Stimulated activated CD4-positive, alpha-beta T cell treated with anti-CD3 and anti-CD28 coated beads, Interleukin-1b, Interleukin-23, amount 100 ng/mL, for 48 hours (primary cell): ENCODE measurements around the gene LRRC27.
A peak's percentile ranks its signal among the peaks of the same experiment; 100 is the strongest.

Source experiments
- DNase-seq: peaks from one replicate; pipeline ENCODE4 v3.0.0-alpha.2; 2020

The LRRC27 gene

DNA sequence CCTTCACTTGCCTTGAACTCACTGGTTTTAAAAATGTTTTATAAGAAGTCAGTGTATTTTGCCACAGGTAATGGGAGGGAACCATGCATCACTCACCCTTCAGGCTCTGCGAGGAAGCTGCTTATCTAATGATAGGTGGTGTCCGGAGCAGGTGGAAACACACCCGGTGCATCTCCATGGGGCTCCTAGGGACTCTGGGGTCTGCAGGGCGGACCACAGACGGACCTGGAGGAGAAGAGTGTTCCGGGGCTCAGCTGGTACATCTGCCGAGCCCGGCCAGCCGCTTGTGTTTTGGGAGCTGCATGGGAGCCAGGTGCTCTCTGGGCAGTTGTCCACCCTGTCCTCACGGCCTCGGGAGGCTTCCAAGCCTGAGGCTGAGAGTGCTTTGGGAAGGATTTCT is 7.3 kb downstream of the LRRC27 start:
- no peak for DNase-seq

DNA sequence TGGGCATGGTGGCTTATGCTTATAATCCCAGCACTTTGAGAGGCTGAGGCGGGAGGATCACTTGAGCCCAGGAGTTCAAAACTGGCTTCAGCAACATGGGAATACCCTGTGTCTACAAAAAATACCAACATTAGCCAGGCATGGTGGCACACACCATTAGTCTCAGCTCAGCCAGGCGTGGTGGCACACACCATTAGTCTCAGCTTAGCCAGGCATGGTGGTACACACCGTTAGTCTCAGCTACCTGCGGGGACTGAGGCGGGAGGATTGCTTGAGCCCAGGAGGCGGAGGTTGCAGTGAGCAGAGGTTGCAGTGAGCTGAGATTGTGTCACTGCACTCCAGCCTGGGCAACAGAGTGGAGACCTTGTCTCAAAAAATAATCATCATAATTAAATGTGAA is 9.0 kb downstream of the LRRC27 start:
- no peak for DNase-seq

DNA sequence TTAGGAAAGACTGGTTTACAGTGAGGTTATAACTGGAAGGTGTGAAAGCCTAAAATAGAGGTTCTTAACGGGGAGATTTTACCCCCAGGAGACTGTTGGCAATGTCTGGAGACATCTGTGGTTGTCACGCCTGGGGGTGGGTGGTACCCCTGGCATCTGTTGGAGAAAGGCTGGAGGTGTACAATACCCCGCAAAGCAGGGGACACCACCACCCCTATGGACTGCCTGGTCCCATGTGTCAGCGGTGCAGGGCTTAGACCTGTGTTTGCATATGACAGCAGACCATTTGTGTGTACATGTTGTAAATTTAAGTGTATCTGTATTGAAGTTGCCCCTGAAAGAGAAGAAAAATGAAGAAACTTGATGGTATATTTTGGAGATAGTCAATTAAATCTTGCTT is 9.8 kb downstream of the LRRC27 start:
- no peak for DNase-seq

DNA sequence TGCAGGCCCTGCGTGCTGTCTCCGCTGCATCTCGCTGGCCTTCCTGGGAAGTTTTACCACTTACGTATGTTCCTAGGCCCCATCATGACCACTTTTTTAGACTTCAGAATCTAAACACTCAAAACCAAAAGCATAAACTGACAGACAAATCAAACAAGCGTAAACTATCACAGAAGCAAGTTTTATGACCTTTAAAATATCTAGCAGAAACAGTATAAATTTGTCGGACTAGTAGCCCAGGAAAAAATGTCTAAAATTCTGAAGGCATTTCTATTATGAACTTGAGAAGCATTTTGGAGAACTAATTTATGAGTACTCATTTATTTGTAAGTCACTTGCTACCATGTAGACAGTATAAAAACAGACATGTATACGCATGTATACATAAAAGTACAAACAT is 10.6 kb downstream of the LRRC27 start:
- no peak for DNase-seq

DNA sequence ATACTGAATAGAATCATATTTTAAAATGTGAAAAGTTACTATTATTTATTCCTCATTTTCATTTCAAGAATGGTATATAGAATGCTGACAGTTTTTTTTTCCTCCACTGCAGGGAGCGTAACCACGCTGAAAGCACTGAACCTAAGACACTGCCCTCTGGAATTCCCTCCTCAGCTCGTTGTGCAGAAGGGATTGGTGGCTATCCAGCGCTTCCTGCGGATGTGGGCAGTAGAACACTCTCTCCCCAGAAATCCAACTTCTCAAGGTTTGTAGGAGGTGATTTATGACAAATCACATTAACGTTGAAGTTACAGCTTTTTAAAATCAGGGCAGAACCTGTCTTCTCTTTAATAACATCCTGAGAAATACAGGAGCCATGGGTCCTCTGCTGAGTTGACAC is 12.4 kb downstream of the LRRC27 start:
- no peak for DNase-seq

DNA sequence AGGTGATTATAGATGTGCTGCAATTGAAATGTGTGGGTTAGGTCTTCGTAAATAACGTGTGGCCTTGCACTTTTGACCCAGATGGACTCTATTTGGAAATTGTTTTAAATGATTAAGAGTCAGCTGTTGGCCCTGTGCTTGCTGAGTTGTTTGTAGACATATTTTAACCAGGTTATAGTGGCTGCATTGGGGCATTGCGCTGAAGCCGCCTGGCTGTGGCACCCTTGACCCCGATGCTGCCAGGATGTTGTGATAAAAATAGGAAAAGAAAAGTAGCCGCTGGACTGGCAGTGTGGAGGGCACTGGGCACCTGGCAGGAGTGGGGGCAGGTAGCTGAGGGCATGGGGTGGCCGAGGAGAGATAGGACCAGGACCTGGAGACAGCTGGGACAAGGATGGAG is 13.4 kb downstream of the LRRC27 start:
- DNase-seq: no peak

DNA sequence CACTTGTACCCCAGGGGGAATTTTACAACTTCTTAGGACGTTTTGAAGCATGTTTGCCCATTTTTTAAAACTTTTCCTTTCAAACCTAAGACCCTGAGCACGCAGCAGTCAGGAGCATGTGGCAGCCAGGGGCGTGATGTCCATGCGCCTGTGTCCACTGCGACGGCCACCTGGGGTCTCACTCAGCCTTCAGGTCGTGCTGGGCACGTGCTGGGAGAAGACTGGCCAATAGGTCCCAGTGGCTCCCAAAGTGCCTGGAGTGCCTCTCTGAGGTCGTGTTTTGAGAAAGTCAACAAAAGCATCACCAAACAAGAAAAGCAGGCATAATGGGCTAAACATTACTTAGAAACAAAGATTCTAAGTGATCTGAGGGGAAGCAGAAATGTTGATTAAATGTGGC is 14.8 kb downstream of the LRRC27 start:
- no peak for DNase-seq

DNA sequence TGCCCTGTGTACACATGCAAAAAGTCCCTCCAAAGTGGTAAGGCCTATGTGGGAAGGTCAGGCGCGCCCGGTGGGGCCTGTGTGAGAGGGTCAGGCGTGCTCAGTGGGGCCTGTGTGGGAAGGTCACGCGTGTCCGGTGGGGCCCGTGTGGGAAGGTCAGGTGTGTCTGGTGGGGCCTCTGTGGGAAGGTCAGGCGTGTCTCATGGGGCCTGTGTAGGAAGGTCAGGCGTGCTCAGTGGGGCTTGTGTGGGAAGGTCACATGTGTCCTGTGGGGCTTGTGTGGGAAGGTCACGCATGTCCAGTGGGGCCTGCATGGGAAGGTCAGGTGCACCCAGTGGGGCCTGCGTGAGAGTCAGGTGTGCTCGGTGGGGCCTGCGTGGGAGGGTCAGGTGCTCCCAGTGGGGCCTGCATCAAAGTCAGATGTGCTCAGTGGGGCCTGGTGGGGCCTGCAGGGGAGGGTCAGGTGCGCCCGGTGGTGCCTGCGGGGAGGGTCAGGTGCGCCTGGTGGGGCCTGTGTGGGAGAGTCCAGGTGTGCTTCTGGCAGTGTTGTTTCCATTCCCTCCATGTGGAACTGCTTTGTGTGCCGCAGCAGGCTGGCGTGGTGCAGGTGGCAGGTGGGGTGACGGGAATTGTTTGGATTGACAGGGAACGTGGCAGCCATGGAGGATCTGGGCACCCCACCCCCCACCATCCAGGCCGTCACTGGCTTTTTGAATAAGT is 15.4 kb downstream of the LRRC27 start:
- DNase-seq: no peak

DNA sequence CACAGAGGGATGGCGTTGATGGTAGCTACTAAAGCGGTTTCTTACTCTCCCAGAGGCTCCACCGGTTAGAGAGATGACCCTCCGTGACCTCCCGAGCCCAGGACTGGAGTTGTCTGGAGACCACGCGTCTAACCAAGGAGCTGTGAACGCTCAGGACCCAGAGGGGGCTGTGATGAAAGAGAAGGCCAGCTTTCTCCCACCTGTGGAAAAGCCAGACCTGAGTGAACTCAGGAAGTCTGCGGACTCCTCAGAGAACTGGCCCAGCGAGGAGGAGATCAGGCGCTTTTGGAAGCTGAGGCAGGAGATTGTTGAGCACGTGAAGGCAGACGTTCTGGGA is 15.9 kb downstream of the LRRC27 start:
- DNase-seq: no peak

DNA sequence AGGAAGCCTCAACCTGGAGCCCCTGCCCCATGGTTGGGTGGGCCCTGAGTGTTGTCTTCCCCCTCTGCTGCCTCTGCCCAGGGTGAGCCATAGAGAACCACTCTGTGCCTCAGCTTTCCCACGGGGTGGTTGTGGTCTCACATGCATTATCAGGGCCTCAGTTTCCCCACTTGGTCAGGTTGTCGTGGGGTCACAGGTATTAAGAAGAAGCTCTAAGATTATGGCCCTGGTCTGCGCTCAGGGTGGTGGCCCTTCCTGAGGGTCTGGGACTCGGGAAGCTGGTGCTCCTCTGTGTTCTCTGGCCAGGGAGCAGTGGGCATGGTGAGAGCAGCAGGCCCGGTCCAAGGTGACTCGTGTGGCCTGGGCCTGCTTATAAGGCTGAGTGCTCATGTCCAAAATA is 17.8 kb downstream of the LRRC27 start:
- no peak for DNase-seq

DNA sequence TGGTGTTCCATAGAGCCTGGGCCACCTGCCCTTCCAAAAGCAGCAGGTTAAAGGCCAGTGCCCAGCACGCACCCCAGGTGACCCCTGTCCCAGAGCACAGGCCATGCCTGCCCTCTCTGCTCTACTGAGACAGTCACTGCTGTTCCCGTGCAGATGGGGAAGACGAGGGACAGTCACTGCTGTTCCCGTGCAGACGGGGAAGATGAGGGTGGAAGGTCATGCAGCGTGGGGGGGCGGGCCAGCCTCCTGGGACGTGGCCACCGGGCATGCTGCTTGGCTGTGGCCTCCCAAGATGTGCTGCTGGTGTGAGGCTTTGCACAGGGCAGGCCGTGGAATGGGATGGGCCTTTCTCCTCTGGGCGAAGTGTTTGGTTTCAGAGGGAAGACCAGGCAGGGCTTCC is 18.4 kb downstream of the LRRC27 start:
- no peak for DNase-seq

DNA sequence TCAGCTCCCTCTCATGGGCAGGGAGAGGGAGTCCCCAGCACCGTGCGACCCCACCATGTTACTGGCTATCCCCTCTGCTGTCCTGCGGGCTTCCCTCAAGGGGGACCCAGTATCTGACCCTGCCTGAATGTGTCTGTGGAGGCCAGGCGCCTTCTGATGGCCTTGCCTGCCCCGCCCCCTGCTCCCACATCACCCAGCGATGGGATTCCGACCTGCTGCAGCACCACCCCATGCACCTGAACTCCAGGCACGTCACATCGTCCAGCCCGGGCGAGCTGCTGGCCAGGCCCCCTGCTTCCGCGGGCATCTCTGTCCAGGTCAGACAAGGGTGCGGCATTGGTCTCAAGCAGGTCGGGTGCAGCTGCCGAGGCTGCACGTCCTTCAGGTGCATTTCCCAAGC is 19.0 kb downstream of the LRRC27 start:
- no peak for DNase-seq

DNA sequence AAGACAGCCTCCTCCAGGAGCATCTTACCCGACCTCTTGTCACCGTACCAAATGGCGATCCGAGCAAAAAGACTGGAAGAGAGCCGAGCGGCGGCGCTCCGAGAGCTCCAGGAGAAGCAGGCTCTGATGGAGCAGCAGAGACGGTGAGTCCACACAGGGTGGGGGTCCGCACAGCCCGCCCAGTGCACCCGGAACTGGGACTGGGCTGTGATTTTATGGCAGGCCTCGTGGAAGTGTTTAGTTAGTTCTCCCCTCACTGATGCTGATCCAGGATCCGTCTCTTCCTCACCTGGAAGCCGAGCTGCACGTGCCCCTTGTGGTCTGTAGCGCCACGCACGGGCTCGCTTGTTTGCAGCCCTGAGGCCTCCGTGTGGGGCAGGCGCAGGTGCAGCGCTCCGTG is 19.6 kb downstream of the LRRC27 start:
- DNase-seq: no peak

DNA sequence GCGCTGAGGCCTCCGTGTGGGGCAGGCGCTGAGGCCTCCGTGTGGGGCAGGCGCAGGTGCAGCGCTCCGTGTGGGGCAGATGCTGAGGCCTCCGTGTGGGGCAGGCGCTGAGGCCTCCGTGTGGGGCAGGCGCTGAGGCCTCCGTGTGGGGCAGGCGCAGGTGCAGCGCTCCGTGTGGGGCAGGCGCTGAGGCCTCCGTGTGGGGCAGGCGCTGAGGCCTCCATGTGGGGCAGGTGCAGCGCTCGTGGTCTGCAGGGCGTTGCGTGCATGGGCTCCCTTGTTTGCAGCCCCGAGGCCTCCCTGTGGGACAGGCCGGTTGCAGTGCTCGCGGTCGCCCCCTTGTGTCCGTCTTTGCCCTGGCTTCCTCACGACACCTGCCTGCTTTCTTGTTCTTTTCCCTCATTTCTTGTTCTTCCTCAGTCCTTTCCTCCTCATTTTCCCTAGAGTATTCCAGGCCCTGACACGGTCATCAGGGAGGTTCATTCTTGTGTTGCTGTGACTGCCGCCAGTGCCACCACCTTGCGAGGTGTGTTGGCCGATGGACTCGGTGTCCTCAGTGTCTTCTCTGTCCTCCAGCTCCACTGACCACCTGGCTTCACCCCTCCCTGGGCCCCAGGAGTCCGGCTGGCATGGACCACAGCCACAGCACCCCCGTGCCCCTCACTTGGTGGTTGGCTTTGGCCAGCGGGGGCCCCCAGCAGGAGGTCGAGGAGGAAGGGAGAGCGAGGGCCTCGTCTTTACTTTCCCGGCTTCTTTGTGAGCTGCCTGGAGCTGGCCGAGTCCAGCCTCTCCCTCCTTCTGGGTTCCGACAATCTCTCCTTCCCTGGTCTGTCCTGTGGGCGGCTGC is 20.7 kb downstream of the LRRC27 start:
- peak; percentile 64 for DNase-seq

DNA sequence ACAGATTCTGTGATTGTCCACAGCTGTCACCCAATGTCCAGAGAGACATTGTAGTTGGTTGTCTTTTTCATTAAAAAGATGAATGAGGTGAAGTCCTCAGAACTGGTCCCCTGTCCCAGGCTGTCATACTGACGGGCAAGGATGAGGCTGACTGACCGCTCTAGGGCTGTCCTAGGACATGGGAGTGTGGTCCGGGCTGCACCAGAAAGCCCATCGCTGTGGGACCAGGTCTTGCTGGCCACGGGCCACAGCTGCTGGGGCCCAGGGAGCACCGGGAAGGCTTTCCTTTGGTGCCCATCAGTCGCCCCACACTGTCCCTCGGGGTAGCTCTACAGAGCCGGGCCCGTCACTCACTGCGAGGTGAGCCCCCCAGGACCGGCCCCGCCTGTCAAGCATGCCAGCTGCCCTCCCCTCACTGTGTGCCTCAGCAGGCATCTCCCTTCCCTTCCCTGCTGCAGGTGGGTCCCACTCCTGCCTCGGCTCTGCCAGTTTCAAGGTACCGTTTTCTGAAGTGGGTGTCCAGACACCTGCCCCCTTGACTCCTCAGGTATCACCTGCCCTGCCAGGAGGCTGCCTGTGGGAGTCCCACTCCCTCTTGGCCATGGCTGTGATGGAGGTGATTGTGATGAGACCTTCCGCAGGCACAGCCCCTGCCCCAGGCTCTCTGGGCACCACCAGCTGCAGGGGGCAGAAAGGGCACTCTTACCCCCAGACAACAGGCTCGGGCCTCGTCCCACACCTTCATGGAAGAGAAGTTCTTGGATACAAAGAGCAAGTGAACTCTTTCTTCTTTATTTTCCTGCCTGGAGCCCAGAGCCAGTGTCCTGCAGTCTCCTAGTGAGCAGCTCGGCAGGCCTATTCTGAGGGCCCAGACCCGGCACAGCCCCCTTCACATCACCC is 21.7 kb downstream of the LRRC27 start:
- no peak for DNase-seq

DNA sequence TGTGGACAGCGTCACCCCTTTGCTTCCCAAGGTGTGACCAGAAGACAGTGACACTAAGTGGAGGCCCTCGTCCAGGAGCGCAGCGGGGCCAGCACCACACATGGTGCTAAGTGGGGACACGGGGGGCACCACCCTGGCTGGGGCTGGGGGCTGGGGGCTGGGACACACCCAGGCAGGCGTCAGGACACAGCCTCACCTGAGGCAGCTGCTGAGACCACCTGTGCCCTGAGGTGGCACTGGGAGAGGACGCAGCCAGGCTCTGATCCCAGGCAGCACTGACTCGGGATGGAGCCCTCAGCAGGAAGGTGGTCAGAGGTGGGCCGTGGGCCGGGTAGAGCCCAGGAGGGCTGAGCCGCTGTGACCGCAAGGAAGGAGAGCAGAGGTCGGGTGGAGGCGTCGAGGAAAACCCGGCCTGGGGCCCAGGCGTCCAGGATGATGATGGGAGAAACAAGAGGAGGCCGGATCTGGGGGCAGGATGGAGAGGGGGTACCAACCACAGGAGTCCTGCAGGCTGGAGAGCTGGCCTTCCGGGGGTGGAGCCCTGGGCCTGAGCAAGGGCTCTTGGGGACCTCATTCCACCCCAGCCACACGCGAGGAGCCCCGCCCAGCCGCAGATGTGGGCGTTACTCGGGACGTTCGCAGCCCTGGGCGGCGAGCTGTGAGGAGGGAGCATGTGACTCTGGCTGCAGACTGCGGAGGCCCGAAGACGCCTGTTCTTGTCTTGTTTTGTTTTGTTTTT is 22.5 kb downstream of the LRRC27 start:
- no peak for DNase-seq

DNA sequence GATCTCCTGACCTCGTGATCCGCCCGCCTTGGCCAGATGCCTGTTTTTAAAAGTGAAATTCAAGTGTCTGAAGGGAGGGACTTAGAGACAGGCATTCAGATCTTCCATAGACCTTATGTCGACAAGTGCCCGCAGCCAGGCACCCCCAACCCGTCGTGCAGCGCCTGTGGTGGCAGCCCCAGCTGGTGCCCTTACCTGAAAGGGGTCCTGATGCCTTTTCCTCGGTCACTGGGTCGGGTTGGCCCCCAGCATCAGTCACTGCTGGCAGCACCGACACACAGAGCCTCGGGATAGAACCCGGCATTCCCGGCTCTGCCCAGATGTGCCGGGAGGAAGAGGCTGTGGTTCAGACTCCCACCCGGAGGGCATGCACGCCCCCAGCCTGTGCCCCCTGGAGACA is 23.3 kb downstream of the LRRC27 start:
- no peak for DNase-seq

DNA sequence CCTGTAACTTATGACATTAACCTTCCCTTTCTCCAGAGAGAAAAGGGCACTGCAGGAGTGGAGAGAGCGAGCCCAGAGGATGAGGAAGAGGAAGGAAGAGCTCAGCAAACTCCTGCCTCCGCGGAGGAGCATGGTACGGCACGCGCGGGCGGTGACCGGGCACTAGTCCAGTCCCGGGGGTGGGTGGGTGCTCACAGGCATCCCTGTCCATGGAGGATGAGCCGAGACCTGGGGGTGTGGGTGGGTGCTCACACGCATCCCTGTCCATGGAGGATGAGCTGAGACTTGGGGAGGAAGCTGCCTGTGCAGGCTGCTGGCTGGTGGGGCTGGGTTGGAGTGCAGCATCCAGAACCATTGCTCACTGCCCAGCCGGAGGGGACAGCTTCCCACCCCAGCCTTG is 23.8 kb downstream of the LRRC27 start:
- no peak for DNase-seq

DNA sequence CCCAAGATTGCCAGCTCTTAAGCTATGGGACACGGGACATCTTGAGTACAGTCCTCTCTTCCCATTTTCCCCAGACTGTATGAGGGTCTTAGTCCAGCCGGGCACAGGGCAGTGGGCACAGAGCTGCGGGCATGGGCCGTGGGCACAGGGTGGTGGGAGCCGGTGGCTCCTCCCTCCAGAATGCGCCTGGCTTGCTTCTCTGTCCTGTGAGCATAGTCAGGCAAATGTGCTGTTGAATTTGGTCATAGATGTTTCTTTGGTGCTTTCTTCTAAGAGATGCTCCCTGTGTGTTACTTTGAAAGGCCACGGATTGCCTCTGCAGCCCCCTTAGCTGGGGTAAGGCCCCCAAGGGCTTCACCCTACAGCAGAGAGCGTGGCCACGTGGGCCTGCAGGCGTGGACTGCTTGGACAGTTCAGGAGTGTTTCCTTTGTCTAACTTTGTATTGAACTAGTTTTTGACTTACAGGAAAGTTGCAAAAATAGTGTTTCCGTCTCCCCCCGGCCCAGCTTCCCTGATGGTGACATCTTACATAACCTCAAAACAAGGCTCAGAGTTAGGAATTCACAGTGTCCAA is 24.7 kb downstream of the LRRC27 start:
- DNase-seq: no peak

DNA sequence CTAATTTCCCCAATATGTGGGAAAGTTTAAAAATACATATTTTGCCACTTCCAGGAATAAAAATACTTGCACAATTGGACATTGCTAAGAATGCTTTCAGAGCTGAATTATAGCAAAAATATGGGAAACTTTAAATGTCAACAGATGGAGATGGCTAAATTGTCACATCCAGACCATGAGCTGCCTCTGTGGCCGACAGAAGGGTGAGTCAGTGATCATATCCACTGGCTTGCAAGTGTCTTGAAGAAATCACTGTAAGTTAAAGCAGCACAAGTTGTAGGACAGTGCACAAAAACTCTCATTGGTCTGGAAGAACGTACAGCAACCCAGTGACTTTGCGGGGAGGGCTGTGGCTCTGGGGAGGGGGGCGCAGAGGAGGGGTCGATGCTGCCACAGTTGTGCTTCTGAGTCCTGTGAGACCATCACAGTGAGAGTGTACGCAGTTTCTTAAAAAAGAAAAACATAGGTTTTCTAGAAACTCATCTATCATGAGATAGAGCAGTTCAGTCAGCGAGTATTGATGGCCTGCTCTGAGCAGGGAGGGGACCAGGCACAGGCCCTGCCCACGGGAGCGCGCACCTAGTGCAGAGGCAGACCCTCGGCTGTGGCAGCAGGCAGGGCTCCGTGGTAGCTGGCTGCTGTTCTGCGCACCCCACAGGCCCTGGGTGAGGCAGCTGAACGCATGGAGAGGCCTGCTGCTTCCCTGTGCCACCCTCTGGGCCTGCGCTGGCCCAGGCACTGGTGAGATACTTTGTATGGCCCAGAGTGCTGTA is 25.5 kb downstream of the LRRC27 start:
- no peak for DNase-seq

DNA sequence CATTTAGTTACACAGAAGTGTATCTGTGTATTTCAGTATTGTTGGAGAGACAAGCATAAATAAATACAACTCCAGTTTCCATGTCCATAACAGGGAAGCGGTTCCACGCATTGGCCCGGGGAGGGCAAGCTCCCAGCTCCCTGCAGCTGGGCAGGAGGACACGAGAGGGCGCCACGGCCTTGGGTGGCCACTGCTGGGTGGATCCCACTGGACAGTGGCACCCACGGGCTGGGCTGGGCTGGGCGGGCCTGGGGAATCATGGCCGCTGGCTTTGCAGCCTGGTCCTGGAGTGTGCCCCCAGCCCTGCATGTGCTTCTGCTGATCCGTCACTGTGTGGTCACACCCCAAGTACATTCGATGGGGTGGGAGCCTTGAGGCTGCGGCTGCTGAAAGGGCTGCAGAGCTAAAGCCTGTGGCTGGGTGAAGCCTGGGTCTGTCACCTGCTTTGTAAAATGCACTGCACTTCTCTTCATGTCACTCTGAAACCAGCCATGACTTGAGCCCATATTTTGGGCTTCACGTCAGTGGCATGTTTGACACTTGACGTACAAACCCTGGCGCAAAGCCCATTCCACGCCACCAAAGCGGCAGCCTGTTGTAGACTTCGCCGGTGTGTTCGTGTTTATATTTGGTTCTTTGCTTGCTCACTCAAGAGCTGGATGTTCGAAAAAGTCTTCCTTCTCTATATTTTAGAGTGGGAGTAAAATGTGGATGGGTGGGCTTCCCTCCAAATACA is 27.5 kb downstream of the LRRC27 start:
- no peak for DNase-seq
